ENCODE data around the gene UROD. TPM values are rescaled to one million over a fixed set of nuclear protein-coding genes. Genes with fewer than 3 reads are reported as not detected.

The UROD gene
- total and polyA plus RNA-seq, 4 donors, result 78.5 to 717 (median 102) TPM

GRCh38 chr1:45037456-45037855 lies 25.4 kb downstream of the UROD start:
- no peak overlapping the region for H3K4me3 ChIP-seq (ENCODE audit: low read depth in 1 of 3, low read length in 3 of 3)
- DNase-seq (ENCODE audit: low spot score), result no peak
- H3K9ac ChIP-seq (ENCODE audit: low read depth in 1 of 2, low read length in 2 of 2), result no peak overlapping the region
- no peak for TF ChIP-seq TAF1 (conservative IDR thresholded peaks at IDR 0.05)
- no peak overlapping the region for H3K27ac ChIP-seq (ENCODE audit: low read depth in 1 of 2, low read length in 2 of 2)
- no peaks in the 10 kb centered on the region for H3K9me3 ChIP-seq (ENCODE audit: control insufficient read depth in 4 of 4, low read length in 3 of 4)
- H3K4me1 ChIP-seq (ENCODE audit: control insufficient read depth in 4 of 4, insufficient read depth in 4 of 4, low read length in 3 of 4), result no peaks in the 10 kb centered on the region
- H3K36me3 ChIP-seq (ENCODE audit: control insufficient read depth in 4 of 4, insufficient read depth in 3 of 4, low read depth in 1 of 4, low read length in 3 of 4), result no peaks in the 10 kb centered on the region
- H3K27me3 ChIP-seq (ENCODE audit: control insufficient read depth in 4 of 4, insufficient read depth in 4 of 4, low read length in 3 of 4), result no peaks in the 10 kb centered on the region

GRCh38 chr1:45038240-45038639 lies 26.2 kb downstream of the UROD start:
- Histone ChIP-seq H3K4me3 (ENCODE audit: low read depth in 1 of 3, low read length in 3 of 3) (no peak overlapping the region), H3K4me1 (ENCODE audit: control insufficient read depth in 4 of 4, insufficient read depth in 4 of 4, low read length in 3 of 4) (no peaks in the 10 kb centered on the region), H3K36me3 (ENCODE audit: control insufficient read depth in 4 of 4, insufficient read depth in 3 of 4, low read depth in 1 of 4, low read length in 3 of 4) (no peaks in the 10 kb centered on the region), H3K9ac (ENCODE audit: low read depth in 1 of 2, low read length in 2 of 2) (no peak overlapping the region), H3K27ac (ENCODE audit: low read depth in 1 of 2, low read length in 2 of 2) (no peak overlapping the region), H3K27me3 (ENCODE audit: control insufficient read depth in 4 of 4, insufficient read depth in 4 of 4, low read length in 3 of 4) (no peaks in the 10 kb centered on the region), H3K9me3 (ENCODE audit: control insufficient read depth in 4 of 4, low read length in 3 of 4) (no peaks in the 10 kb centered on the region)
- TF ChIP-seq SP1 (IDR thresholded peaks at IDR 0.05) (no peak), RAD21 (IDR thresholded peaks at IDR 0.05) (no peak), HNF4G (IDR thresholded peaks at IDR 0.05) (no peak), ATF3 (IDR thresholded peaks at IDR 0.05) (no peak), RXRA (IDR thresholded peaks at IDR 0.05) (no peak), NR2F2 (IDR thresholded peaks at IDR 0.05) (no peak), MAX (IDR thresholded peaks at IDR 0.05) (no peak), FOXA2 (IDR thresholded peaks at IDR 0.05) (no peak), YY1 (IDR thresholded peaks at IDR 0.05) (no peak), REST (IDR thresholded peaks at IDR 0.05) (no peak), CTCF (IDR thresholded peaks at IDR 0.05; ENCODE audit: low read depth, low read length, missing input control) (no peak), FOXA1 (IDR thresholded peaks at IDR 0.05) (no peak), HNF4A (conservative IDR thresholded peaks at IDR 0.05) (no peak), JUND (IDR thresholded peaks at IDR 0.05) (no peak), ZBTB33 (IDR thresholded peaks at IDR 0.05) (no peak), TAF1 (conservative IDR thresholded peaks at IDR 0.05) (no peak), EGR1 (IDR thresholded peaks at IDR 0.05; ENCODE audit: low read depth in 2 of 2) (no peak), GABPA (IDR thresholded peaks at IDR 0.05 in 1 of 2, conservative IDR thresholded peaks at IDR 0.05 in 1 of 2) (no peak)
- 93% methylated on average over 2 of the region's 2 CpGs for WGBS
- no peak for DNase-seq (ENCODE audit: low spot score)

Measured in liver (tissue), 9 donors.